ENCODE measurements around the gene TACC2.

DNA sequence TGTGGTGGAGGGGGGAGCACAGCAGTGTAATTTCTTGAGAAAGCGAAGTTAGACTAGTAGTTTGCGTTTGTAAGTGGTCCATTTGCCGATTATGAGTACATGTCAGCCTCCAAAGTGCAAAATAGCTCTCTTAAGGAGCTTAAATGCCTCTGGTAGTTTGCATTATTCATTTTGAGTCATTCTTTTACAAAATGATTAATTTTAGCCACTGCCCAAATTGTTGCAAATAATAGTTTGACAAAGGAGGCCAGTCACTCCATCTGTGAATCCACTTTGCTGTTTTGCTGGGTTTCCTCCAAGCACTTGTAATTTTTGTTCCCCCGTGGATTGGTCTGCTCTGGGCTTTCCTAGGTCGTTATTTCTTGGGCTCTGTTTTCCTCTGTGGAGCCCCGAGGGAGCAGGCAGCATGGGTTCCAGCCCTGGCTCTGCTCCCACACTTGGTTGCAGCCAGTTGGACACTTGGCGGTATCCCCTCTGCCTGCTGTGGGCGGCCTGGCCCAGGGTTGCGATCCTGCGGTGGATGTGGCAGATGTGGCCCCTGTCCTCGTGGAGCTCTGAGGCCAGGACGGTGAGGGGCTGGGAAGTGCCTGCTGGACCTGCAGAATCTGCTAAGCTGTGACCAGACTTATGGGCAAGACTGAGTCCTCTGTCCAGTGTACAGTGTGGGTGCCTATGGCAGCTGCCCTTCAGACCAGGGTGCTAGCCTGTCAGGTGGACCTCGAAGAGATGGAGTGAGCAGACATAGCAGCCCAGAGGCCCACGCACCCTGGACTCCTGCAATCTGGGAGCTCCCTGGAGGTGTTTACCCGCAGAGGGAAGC is 153.1 kb downstream of the TACC2 start:
- TF ChIP-seq, protein P1, sequence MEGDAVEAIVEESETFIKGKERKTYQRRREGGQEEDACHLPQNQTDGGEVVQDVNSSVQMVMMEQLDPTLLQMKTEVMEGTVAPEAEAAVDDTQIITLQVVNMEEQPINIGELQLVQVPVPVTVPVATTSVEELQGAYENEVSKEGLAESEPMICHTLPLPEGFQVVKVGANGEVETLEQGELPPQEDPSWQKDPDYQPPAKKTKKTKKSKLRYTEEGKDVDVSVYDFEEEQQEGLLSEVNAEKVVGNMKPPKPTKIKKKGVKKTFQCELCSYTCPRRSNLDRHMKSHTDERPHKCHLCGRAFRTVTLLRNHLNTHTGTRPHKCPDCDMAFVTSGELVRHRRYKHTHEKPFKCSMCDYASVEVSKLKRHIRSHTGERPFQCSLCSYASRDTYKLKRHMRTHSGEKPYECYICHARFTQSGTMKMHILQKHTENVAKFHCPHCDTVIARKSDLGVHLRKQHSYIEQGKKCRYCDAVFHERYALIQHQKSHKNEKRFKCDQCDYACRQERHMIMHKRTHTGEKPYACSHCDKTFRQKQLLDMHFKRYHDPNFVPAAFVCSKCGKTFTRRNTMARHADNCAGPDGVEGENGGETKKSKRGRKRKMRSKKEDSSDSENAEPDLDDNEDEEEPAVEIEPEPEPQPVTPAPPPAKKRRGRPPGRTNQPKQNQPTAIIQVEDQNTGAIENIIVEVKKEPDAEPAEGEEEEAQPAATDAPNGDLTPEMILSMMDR (IDR thresholded peaks at IDR 0.05): no peak
- TF ChIP-seq POLR2A (IDR thresholded peaks at IDR 0.05) (no peak), POLR2AphosphoS5 (IDR thresholded peaks at IDR 0.05) (peak; percentile 34), EP300 (IDR thresholded peaks at IDR 0.05) (no peak)

All from gastroesophageal sphincter (tissue), 3 donors.